Upper lobe of right lung (tissue), 1 donor: ENCODE results near the gene ACTR1A. TPM values are rescaled to one million over a fixed set of nuclear protein-coding genes. Genes with fewer than 3 reads are reported as not detected.
"Not testable (repeated sequence)": the region's sequence is repeated elsewhere in the genome, so short reads cannot be mapped to it uniquely, and the experiment has no call there.

Experiments
- ATAC-seq: fragments of 200-7000 bp; cut with Tn5 transposase; one replicate; pipeline ENCODE4 v1.9.1; 2020; ENCODE audit warnings: mild to moderate bottlenecking, moderate library complexity
- DNase-seq: peaks from one replicate; pipeline ENCODE4 v3.0.0-alpha.2; 2020
- H3K27ac ChIP-seq: fragments of 200-600 bp; one replicate; pipeline ENCODE4 v1.8.0; 2022
- H3K27me3 ChIP-seq: fragments of 200-600 bp; one replicate; pipeline ENCODE4 v1.8.0; 2022; ENCODE audit warnings: mild to moderate bottlenecking
- H3K36me3 ChIP-seq: fragments of 200-600 bp; one replicate; pipeline ENCODE4 v1.8.0; 2022
- H3K4me1 ChIP-seq: fragments of 200-600 bp; one replicate; pipeline ENCODE4 v1.8.0; 2022
- H3K4me3 ChIP-seq: fragments of 200-600 bp; one replicate; pipeline ENCODE4 v1.8.0; 2022; ENCODE audit warnings: mild to moderate bottlenecking
- H3K9me3 ChIP-seq: fragments of 200-600 bp; one replicate; pipeline ENCODE4 v1.8.0; 2022
- intact Hi-C: fragments of 100-400 bp; cut with DNase I; formaldehyde crosslinking; loops from one replicate; pipeline ENCODE4 v1.11.0; 2022
- total RNA-seq: library from RNA; stranded (reverse); fragmentation: NEBNext Ultra II Directional; extraction: Animal tissue kit (Norgen Biotek cat#: 25700); gene quantifications from one replicate; pipeline ENCODE4 v1.2.1, GENCODE V29; 2021
- TF ChIP-seq, protein P1 (sequence below): fragments of 200-600 bp; IDR thresholded peaks from one replicate; pipeline ENCODE4 v1.8.0; 2022; ENCODE audit warnings: antibody characterized with exemption
- donor health status: DM: no; HTN: yes; CAD: no; lungs with severe emphysema.

Gene ACTR1A
- total RNA-seq, 1 donor from 2014 or later = 92.5 TPM

DNA sequence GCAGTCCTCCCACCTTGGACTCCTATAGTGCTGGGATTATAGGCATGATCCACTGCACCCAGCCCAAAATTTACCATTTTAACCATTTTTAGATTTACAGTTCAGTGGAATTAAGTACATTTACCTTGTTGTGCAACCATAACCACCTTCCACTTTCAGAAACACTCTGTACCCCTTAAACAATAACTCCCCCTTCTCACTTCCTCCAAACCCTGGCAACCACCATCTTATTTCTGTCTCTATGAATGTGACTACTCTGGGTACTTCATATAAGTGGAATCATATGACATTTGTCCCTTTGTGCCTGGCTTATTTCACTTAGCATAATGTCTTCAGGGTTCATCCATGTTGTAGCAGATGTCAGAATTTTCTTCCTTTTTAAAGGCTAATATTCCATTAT lies 34.9 kb upstream of the ACTR1A start:
- intact Hi-C loops = no loop called here
- ATAC-seq (no peak), DNase-seq (no peak)
- Histone ChIP-seq H3K36me3 (no peaks in the 10 kb centered on the region), H3K27me3 (no peaks in the 10 kb centered on the region), H3K4me1 (no peaks in the 10 kb centered on the region), H3K27ac (no peak overlapping the region), H3K4me3 (no peak overlapping the region), H3K9me3 (no peaks in the 10 kb centered on the region)
- TF ChIP-seq, protein P1, sequence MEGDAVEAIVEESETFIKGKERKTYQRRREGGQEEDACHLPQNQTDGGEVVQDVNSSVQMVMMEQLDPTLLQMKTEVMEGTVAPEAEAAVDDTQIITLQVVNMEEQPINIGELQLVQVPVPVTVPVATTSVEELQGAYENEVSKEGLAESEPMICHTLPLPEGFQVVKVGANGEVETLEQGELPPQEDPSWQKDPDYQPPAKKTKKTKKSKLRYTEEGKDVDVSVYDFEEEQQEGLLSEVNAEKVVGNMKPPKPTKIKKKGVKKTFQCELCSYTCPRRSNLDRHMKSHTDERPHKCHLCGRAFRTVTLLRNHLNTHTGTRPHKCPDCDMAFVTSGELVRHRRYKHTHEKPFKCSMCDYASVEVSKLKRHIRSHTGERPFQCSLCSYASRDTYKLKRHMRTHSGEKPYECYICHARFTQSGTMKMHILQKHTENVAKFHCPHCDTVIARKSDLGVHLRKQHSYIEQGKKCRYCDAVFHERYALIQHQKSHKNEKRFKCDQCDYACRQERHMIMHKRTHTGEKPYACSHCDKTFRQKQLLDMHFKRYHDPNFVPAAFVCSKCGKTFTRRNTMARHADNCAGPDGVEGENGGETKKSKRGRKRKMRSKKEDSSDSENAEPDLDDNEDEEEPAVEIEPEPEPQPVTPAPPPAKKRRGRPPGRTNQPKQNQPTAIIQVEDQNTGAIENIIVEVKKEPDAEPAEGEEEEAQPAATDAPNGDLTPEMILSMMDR = no peak

DNA sequence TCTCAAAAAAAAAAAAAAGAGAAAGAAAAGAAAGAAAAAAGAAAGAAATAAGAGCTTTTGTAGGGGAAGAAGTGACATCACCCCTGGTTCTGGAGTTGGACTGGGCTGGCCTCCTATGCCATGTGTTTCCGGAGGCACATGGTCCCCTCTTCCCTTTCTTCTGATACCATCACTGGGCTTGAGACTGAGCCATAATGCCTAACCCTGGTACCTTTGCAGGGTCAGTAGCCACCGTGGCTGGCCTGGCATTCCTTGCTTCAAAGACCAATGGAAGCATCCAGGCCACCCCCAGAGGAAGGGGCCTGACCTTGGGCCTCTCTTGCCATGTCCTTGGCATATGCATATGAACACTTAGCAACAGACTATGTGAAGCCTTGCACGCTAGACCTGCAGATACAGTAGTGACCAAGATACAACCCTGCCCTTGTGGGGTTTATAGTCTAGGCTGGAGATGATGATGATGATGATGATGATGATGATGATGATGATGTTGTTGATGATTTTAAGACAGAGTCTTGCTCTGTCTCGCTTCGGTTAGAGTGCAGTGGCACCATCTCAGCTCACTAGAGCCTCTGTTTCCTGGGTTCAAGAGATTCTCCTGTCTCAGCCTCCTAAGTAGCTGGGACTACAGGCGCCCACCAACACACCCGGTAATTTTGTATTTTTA lies 33.1 kb upstream of the ACTR1A start:
- no peak overlapping the region for H3K27ac ChIP-seq
- no peaks in the 10 kb centered on the region for H3K4me1 ChIP-seq
- TF ChIP-seq, protein P1 = no peak
- intact Hi-C loops = no loop called here
- no peaks in the 10 kb centered on the region for H3K9me3 ChIP-seq
- no peak for ATAC-seq
- peak; percentile 28 for DNase-seq
- H3K4me3 ChIP-seq = no peak overlapping the region
- H3K36me3 ChIP-seq = no peaks in the 10 kb centered on the region
- H3K27me3 ChIP-seq = no peaks in the 10 kb centered on the region

DNA sequence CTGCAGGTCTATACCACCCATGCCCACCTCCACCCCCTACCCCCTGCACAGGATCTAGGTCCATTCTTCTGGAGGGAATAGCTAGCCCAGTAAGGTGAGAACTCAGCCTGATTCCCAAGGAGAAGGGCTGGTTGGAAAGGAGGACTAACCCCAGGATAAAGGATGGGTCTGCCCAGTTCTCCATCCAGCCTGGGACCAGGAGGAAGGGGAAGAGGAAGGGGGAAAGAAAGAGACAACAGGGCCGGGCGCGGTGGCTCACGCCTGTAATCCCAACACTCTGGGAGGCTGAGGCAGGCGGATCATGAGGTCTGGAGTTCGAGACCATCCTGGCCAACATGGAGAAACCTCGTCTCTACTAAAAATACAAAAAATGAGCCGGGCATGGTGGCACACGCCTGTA lies 32.5 kb upstream of the ACTR1A start:
- H3K4me1 ChIP-seq, H3K9me3 ChIP-seq, H3K27me3 ChIP-seq, intact Hi-C loops, H3K27ac ChIP-seq, ATAC-seq, H3K36me3 ChIP-seq, H3K4me3 ChIP-seq: not testable (repeated sequence)
- DNase-seq = peak; percentile 34

DNA sequence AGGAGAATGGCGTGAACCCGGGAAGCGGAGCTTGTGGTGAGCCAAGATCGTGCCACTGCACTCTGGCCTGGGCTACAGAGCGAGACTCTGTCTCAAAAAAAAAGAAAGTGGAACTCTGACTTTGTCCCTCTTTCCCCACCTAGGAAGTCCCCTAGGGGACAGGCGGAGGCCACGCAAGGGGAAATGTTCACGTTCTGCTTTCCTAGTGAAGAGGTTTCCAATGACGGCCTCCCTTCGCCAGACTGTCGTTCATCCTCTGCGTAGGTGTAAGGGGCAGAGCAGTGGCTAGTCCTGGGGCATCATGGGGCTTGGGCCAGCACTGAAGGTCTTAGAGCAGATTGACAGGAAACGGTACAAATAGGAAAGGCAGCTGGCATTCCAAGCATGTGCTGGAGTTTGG lies 31.8 kb upstream of the ACTR1A start:
- DNase-seq (peak; percentile 72), ATAC-seq (peak; percentile 93)
- no peaks in the 10 kb centered on the region for H3K9me3 ChIP-seq
- H3K27me3 ChIP-seq = no peaks in the 10 kb centered on the region
- no peak overlapping the region for H3K4me3 ChIP-seq
- no peak overlapping the region for H3K27ac ChIP-seq
- TF ChIP-seq, protein P1 = no peak
- H3K36me3 ChIP-seq = no peaks in the 10 kb centered on the region
- no peaks in the 10 kb centered on the region for H3K4me1 ChIP-seq
- intact Hi-C loops = no loop called here

DNA sequence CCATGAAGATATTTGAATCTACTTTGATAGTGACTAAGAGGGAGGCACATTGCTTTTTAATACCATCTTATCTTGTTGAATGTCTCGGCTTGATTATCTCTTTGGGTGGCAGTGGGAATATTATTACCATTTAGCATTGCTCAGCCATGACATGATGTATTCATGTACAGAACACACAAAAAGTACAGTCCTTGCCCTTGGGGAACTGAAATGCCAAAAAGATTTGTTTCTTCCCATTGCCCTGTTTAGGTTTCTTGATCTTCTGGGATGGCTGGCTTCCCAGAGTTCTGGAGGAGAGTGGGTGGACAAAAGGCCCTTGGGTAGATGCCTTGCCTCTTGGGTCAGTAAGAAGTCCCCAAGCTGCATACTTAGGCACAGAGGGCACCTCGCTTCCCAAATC lies 25.0 kb upstream of the ACTR1A start:
- no peaks in the 10 kb centered on the region for H3K9me3 ChIP-seq
- TF ChIP-seq, protein P1 = no peak
- peaks cover 16% of the 10 kb centered on the region for H3K36me3 ChIP-seq

DNA sequence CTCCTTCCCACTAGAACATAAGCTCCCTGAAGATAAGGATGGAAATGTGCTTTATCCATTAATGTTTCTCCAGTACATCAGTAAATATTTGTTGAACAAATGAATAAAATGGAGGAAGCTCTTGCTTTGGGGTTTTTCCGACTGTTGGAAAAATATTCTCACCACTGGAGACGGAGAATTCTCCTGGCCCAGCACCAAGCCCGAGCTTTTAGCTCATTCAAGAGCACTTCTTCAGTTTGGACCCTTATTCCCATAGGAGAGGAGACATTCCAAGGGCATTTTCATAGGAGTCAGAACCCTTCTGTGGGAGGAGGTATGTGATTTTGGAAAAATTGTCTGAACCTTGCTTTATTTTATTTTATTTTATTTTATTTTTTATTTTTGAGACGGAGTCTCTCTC lies 22.2 kb upstream of the ACTR1A start:
- peaks cover 20% of the 10 kb centered on the region for H3K36me3 ChIP-seq
- ATAC-seq (no peak), DNase-seq (peak; percentile 1)
- H3K27me3 ChIP-seq = no peaks in the 10 kb centered on the region
- no peaks in the 10 kb centered on the region for H3K9me3 ChIP-seq
- no peak overlapping the region for H3K4me3 ChIP-seq
- no peak overlapping the region for H3K27ac ChIP-seq
- intact Hi-C loops = no loop called here
- H3K4me1 ChIP-seq = no peaks in the 10 kb centered on the region
- TF ChIP-seq, protein P1 = no peak

More for the DNA sequence above, 25.0 kb upstream of the ACTR1A start:
- no peak for DNase-seq
- H3K27ac ChIP-seq = no peak overlapping the region
- intact Hi-C loops = no loop called here
- no peak for ATAC-seq
- H3K4me3 ChIP-seq = no peak overlapping the region
- no peaks in the 10 kb centered on the region for H3K4me1 ChIP-seq
- no peaks in the 10 kb centered on the region for H3K27me3 ChIP-seq
